NCI-H1436 (cell line): ENCODE measurements around the gene HSD17B1.
"Not testable (repeated sequence)": the region's sequence is repeated elsewhere in the genome, so short reads cannot be mapped to it uniquely, and the experiment has no call there.

Experiments
- DNase-seq: peaks from one replicate; lab custom pipeline; 2025; lab: John Stamatoyannopoulos, UW

The HSD17B1 gene

DNA sequence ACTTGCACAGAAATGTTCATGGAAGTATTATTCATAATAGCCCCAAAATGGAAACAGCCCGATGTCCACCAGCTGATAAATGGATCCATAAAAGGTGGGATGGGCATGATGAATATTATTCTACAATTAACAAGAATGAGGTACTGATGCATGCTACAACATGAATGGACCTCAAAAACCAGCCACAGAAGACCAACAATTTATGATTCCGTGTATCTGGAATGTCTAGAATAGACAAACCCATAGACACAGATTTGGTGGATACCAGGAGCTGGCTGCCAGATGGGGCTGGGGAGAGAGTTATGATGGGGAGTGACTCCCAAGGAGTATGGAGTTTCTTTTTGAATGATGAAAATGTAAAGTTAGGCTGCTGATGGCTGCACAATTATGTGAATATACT is 27.5 kb upstream of the HSD17B1 start:
- DNase-seq: no peak

DNA sequence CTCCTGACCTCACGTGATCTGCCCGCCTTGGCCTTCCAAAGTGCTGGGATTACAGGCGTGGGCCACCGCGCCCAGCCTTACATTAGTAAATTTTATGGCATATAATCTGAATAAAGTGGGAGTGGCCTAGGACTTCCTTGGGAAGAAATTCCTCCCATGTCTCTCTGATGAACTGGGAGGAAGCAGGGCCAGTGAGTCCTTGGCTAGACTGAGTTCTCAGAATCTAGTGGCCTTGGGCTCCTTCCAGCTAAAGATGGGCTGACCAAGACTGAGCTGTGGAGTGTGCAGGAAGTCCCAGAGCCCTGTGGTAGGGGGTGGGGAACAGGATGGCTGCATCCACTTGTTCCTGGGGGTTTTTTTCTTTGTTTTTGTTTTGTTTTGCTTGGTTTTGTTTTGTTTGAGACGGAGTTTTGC is 26.7 kb upstream of the HSD17B1 start:
- DNase-seq: no peak

DNA sequence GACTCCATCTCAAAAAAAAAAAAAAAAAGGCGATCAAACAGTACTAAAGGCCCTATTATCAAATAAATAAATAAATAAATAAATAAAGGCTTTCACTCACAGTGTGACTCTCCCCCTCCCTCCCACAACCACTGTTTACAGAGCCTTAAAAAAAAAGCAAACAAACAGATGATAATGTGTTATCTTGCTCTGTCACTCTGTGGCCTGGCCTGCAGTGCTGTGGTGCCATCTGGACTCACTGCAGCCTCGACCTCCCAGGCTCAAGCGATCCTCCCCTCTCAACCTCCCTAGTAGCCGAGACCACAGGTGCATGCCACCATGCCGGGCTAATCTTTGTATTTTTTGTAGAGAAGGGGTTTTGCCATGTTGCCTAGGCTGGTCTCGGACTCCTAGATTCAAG is 24.8 kb upstream of the HSD17B1 start:
- no peak for DNase-seq

DNA sequence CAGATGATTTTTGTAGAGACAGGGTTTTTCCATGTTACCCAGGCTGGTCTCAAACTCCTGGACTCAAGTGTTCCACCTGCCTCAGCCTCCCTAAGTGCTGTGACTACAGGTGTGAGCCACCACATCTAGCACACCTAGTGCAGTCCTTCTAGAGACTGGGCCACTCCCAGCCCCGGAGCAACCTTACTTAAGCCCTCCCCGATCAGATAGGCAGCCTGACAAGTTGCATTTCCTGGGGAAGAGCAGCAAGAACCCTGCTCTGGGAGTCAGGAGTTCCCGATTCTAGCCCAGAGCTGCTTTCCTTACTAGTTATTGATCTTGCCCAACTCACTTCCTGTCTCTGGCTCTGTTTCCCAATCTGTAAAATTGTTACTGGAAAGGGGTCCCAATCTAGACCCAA is 23.7 kb upstream of the HSD17B1 start:
- DNase-seq: no peak

DNA sequence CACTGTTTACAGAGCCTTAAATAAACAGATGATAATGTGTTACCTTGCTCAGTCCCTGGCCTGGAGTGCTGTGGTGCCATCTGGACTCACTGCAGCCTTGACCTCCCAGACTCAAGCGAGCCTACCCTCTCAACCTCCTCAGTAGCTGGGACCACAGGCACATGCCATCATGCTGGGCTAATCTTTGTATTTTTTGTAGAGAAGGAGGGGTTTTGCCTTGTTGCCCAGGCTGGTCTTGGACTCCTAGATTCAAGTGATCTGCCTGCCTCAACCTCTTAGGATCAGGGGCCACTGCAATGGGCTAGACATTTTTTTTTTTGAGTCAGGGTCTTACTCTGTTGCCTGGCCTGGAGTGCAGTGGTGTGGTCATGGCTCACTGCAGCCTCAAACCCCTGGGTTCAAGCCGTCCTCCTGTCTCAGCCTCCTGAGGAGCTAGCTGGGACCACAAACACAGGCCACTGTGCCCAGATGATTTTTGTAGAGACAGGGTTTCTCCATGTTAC is 21.7 kb upstream of the HSD17B1 start:
- no peak for DNase-seq

DNA sequence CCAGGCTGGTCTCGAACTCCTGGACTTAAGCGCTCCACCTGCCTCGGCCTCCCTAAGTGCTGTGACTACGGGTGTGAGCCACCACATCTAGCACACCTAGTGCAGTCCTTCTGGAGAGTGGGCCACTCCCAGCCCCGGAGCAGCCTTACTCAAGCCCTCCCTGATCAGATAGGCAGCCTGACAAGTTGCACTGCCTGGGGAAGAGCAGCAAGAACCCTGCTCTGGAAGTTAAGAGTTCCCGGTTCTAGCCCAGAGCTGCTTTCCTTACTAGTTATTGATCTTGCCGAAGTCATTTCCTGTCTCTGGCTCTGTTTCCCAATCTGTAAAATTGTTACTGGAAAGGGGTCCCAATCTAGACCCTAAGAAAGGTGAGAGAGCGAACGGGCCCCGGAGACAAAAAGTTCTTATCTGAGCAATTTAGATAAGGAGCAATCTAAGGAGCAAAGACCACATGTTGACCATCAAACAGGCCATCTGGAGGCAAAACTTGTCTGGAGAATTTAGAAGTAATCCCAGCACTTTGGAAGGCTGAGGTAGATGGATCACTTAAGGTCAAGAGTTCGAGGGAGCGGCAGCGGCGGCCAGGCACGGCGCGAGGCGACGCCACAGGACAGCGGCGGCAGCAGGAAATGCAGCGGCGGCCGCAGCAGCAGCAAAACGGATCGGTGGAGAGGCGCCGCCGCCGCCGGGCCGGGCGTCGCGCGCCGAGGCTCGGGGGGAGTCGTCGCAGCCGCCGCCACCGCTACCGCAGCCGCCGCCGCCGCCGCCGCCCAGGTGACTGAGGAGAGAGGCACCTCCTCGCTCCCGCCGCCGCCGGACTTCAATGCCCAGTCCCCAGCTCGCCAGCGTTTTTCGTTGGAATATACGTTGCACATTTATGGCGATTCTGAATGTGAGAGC is 21.0 kb upstream of the HSD17B1 start:
- DNase-seq: peak; percentile 40

DNA sequence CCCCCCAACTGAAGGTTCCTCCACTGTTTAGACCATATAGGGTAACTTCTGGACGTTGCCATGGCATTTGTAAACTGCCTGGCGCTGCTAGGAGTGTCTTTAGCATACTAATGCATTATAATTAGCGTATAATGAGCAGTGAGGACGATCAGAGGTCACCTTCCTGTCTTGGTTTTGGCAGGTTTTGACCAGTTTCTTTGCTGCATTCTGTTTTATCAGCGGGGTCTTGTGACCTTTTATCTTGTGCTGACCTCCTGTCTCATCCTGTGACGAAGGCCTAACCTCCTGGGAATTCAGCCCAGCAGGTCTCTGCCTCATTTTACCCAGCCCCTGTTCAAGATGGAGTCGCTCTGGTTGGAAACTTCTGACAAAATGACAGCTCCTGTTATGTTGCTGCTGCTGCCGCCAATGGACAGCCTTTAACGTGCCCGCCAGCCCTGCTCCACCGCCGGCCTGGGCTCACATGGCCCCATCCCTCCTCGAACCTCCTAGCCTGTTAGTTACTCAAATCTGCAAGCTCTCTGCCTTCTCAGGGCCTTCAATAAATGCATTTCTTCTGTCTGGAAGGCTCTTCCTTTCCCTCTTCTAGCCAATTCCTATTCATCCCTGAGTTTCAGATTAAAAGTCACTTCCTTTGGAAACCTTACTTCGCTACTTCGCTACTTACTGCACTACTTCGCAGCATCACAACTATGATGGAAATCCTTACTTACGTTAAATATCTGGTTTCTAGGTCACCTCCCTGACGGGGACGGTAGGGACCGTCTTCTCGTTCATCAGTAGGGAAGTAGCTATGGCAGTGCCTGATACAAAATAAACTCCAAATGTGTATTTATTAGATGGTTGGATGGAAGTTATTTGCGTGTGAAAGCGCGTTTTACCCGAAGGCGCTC is 17.3 kb upstream of the HSD17B1 start:
- no peak for DNase-seq

DNA sequence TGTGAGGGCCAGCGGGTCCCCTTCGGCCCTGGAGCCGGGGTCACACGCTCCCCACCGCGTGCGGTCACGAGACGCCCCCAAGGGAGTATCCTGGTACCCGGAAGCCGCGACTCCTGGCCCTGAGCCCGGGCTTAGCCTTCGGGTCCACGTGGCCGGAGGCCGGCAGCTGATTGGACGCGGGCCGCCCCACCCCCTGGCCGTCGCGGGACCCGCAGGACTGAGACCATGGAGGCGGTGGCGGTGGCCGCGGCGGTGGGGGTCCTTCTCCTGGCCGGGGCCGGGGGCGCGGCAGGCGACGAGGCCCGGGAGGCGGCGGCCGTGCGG is 16.7 kb upstream of the HSD17B1 start, which contains the start of gene NAGLU:
TSS of gene NAGLU (plus strand) at position 194 of the 324 bp plus-strand sequence. CDS start at position 226, 32 bp downstream.
- DNase-seq: peak; percentile 97

DNA sequence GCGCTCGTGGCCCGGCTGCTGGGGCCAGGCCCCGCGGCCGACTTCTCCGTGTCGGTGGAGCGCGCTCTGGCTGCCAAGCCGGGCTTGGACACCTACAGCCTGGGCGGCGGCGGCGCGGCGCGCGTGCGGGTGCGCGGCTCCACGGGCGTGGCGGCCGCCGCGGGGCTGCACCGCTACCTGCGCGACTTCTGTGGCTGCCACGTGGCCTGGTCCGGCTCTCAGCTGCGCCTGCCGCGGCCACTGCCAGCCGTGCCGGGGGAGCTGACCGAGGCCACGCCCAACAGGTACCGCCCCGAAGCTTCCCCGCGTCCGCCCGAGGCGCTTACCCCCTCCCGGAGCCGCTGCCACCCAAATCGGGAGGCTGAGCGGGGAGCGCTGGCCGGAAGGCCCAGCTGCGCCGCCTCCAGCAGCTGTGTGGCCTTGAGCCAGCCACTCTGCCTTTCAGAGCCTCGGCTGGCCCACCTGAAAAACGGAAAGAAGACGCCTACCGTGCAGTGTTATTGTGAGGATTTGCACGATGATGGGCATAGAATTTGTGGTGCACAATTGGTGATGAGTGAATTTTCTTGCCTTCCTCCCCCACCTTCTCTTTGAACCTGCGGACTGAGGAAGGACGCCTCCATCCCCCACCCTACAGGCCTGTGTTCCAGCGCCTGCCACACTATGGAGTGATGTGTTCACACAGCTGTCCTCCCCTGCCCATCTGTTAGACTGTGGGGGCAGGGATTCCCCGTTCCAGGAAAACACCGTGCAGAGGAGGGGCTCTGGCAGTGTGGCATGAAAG is 16.2 kb upstream of the HSD17B1 start:
- DNase-seq: peak; percentile 71

DNA sequence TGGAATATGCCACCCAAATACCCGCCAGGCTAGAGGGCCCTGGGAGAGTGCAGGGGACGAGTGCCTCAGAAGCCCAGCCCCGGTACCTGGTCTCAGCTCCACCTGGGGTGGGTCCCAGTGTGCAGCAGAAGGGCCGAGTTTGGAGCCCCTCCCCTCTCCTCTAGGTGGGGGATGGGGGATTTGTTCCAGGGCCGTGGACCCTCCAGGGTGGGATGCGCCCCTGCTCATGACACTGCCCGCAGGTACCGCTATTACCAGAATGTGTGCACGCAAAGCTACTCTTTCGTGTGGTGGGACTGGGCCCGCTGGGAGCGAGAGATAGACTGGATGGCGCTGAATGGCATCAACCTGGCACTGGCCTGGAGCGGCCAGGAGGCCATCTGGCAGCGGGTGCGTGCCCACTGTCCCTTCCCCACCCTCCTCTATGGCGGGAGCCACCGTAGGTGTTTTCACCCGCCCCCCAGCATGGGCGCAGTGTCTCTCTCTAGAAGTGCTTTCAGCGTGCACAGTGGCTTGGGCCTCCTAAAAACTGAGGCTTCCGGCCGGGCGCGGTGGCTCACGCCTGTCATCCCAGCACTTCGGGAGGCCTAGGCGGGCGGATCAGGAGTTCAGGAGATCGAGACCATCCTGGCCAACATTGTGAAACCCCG is 15.4 kb upstream of the HSD17B1 start:
- DNase-seq: no peak

DNA sequence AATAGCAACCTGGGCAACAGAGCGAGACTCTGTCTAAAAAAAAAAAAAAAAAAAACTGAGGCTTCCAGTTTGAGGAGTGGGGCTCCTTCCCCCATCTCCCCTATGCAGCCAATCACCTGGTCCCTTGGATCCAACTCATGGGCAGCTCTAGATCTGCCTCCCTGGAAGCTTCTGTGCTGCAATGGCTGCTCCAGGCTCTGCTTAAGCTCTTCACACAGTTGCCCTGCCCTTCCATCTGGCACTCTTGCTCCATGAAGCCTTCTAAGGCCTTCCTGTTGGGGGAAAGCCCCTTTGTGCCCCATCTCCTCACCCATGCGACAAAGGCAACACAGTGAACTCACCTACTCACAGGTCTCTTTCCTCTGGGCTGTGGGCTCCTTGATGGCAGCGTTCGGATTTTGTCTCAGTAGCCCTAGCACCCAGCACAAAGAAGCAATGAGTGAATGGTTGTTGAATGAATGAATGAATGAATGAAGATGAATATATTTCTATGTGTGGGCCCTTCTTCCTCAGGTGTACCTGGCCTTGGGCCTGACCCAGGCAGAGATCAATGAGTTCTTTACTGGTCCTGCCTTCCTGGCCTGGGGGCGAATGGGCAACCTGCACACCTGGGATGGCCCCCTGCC is 14.8 kb upstream of the HSD17B1 start:
- DNase-seq: no peak

DNA sequence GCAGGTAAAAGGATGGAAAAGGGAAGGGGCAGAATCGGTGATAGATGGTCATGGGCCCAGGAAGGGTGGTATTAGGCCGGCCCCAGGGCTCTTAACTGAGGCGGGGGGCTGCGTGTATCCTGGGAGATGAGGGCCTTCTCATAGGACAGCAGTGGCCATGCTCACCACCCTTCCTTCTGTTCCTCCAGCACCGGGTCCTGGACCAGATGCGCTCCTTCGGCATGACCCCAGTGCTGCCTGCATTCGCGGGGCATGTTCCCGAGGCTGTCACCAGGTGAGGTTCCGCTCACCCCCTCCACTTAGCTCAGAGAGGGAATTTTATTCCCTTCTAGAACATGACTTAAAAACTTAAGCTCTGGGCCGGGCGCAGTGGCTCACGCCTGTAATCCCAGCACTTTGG is 14.2 kb upstream of the HSD17B1 start:
- DNase-seq: no peak

DNA sequence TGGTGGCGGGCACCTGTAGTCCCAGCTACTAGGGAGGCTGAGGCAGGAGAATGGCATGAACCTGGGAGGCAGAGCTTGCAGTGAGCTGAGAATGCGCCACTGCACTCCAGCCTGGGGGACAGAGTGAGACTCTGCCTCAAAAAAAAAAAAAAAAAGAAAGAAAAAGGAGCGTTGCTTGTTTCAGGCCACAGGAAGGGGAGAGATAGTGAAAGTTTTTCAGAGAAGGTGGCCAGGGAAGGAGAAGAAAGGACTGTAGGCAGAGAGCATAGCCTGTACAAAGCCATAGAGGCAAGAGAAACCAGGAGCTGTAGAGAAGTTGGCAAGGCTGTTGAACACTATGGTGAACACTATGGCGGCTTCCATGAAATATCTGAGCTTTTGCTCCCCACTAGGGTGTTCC is 12.2 kb upstream of the HSD17B1 start:
- not testable (repeated sequence) for DNase-seq

DNA sequence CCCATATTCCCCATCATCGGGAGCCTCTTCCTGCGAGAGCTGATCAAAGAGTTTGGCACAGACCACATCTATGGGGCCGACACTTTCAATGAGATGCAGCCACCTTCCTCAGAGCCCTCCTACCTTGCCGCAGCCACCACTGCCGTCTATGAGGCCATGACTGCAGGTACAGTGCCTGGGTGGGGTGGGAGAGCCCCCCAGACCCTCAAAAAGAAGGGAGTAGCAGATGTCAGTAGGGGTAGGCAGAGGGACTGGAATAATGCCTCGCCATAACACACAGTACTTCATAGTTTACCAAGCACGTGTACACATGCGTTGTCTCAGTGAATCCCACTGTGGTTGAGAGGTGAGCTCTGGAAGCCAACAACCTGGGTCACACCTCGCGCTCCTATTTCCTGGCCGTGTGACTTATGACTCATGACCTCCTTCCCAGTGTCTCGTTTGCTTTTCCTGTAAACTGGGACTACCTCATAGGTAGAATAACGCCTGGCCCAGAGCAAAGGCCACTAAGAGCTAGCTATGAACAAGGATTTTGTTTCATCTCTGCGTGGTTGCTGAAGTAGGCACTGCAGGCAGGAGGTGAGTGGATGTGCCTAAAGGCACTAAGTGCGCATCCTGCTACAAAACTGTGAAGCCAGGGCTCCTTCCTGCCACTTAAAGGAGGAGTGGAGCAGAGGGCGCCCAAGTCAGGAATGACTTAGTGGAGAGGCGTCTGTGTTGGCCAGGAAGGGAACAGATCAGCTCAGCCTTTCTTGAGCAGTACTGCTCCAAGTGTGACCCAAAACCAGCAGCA is 11.5 kb upstream of the HSD17B1 start:
- no peak for DNase-seq

DNA sequence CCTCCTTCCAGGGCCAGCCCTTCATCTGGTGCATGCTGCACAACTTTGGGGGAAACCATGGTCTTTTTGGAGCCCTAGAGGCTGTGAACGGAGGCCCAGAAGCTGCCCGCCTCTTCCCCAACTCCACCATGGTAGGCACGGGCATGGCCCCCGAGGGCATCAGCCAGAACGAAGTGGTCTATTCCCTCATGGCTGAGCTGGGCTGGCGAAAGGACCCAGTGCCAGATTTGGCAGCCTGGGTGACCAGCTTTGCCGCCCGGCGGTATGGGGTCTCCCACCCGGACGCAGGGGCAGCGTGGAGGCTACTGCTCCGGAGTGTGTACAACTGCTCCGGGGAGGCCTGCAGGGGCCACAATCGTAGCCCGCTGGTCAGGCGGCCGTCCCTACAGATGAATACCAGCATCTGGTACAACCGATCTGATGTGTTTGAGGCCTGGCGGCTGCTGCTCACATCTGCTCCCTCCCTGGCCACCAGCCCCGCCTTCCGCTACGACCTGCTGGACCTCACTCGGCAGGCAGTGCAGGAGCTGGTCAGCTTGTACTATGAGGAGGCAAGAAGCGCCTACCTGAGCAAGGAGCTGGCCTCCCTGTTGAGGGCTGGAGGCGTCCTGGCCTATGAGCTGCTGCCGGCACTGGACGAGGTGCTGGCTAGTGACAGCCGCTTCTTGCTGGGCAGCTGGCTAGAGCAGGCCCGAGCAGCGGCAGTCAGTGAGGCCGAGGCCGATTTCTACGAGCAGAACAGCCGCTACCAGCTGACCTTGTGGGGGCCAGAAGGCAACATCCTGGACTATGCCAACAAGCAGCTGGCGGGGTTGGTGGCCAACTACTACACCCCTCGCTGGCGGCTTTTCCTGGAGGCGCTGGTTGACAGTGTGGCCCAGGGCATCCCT is 9.3 kb upstream of the HSD17B1 start:
- DNase-seq: no peak

DNA sequence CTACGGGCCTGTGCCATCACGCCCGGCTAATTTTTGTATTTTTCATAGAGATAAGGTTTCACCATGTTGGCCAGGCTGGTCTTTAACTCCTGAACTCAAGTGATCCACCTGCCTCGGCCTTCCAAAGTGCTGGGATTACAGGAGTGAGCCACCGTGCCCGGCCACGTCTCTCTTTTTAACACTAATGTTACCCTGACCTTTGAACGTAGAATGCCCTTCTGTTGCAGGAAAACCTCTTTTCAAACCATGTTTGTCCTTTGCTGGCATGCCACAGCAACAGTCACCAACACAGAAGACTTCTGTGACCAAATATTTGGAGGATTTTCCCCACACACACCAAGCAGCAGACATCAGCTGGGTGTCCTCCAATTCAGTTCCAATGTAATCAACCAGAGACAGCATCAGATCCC is 7.8 kb upstream of the HSD17B1 start:
- DNase-seq: no peak

DNA sequence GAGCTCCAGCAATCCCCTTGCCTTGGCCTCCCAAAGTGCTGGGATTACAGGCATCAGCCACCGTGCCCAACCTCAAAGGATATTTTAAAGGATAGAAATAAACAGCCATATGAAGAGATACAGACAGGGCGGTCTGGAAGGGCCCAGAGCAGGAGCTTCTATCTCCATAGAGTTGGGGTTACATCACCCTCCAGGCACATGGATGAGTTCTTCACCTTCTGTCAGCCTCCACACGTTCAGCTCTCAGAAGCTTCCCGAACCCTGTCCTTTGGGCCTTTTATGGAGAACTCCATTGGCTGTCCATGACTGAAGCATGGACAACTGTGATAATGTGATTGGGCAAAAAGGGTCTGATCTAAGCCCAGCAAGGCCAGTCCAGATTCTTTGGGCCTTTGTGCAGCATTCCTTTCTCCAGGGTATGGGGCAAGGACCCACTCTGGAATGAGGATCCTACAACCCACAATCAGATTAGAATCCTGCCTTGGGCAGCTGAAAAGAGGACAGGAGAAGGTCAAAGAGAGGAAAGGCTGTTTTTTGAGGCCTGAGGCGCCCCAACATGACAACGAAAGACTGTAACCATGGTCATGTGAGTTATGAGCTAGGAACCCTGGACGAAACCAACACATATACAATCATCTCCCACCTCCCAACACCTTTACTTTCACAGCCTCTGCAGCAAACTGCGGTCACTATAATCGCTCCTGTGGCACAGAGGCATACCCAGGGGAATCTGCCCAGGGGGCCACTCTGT is 6.8 kb upstream of the HSD17B1 start:
- DNase-seq: not testable (repeated sequence)

DNA sequence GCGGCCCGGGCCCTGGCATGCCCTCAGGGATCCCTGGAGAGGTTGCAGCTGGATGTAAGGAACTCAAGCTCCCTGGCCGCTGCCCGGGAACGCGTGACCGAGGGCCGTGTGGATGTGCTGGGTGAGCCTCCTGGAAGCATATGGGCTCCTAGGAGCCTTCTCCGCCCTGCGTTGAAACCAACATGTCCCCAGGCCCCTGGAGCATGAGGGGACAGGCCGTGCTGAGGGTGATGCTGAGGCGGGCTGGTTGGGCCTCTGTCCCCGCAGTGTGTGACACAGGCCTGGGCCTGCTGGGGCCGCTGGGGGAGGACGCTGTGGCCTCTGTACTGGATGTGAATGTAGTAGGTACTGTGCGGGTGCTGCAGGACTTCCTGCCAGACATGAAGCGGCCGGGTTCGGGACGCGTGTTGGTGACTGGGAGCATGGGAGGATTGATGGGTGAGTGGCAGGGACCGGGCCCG is 5.7 kb upstream of the HSD17B1 start:
- no peak for DNase-seq
